Adrenal gland (tissue), 12 donors: Measurements from ENCODE around the gene OSBPL2. TPM values are rescaled to one million over a fixed set of nuclear protein-coding genes. Genes with fewer than 3 reads are reported as not detected.

Source experiments
- DNase-seq, 7 donors: peaks; one replicate each; pipeline ENCODE4 v3.0.0-alpha.2; 2019 to 2020
- H3K27ac ChIP-seq, 5 donors: fragments of 200-600 bp; sonication (generic) in 4 of 5; 1 replicate in 3 of 5; 2 replicates in 2 of 5; pipeline versions ENCODE4 v1.5.1 to v1.8.0; 2016 to 2020; ENCODE audit warnings: mild to moderate bottlenecking in 1 of 5
- H3K27me3 ChIP-seq: fragments of 200-600 bp; 2 replicates; pipeline ENCODE4 v1.8.0; 2021
- H3K36me3 ChIP-seq, 2 donors: fragments of 200-600 bp; replicated peaks in 1 of 2; 1 replicate in 1 of 2; 2 replicates in 1 of 2; pipeline versions ENCODE4 v1.5.1 to v1.8.0; 2018 to 2022
- H3K4me1 ChIP-seq, 2 donors: fragments of 200-600 bp; replicated peaks in 1 of 2; 1 replicate in 1 of 2; 2 replicates in 1 of 2; pipeline versions ENCODE4 v1.5.1 to v1.8.0; 2018 to 2021
- H3K4me3 ChIP-seq, 4 donors: fragments of 200-600 bp; sonication (generic) in 3 of 4; one replicate each; pipeline ENCODE4 v1.5.1; 2016 to 2018
- H3K9me3 ChIP-seq, 3 donors: fragments of 200-600 bp; sonication (generic) in 1 of 3; replicated peaks in 1 of 3; 1 replicate in 2 of 3; 2 replicates in 1 of 3; pipeline versions ENCODE4 v1.5.1 to v1.8.0; 2016 to 2021
- CTCF ChIP-seq, 6 experiments: fragments of 450-650 bp in 4 of 6; fragments of 200-600 bp in 2 of 6; sonication (generic) in 1 of 6; IDR thresholded peaks; 1 replicate in 5 of 6; 2 replicates in 1 of 6; pipeline versions ENCODE4 v1.5.1 to v1.8.0; 2016 to 2021; ENCODE audit warnings: antibody characterized with exemption in 6 of 6, mild to moderate bottlenecking in 2 of 6, moderate library complexity in 1 of 6
- POLR2A ChIP-seq, 2 donors: fragments of 450-650 bp; IDR thresholded peaks; one replicate each; pipeline ENCODE4 v1.6.1; 2017; ENCODE audit warnings: antibody characterized with exemption in 2 of 2, mild to moderate bottlenecking in 2 of 2, moderate library complexity in 1 of 2
- WGBS, 4 donors: extraction: QIAGEN DNeasy Blood & Tissue Kit in 2 of 4; methylation state at CpG; one replicate each; pipeline versions ENCODE4 v1.1.5 to v1.1.7; 2013 to 2017; 5-methylcytosine and 5-hydroxymethylcytosine counted together
- intact Hi-C, 2 donors: fragments of 100-400 bp; cut with DNase I; formaldehyde crosslinking; loops; one replicate each; pipeline versions ENCODE4 v1.14.1 to v1.15.0; 2022 to 2023
- polyA plus RNA-seq, 3 donors: library from polyadenylated mRNA; stranded (reverse); fragments of 200-250 nt in 2 of 3; fragments of 350-450 nt in 1 of 3; fragmentation: Illumina TruSeq in 1 of 3; extraction: RNeasy Lipid Tissue Mini Kit (QIAGEN cat#74804) in 1 of 3; gene quantifications; one replicate each; pipeline ENCODE4 v1.2.3, GENCODE V29; 2013 to 2014
- total RNA-seq, 9 donors: library from RNA; depleted of rRNA in 4 of 9; stranded (reverse); fragments of >200 nt in 4 of 9; fragments of 120-200 nt in 1 of 9; fragmentation: NEBNext Ultra II Directional in 1 of 9; extraction: Animal tissue kit (Norgen Biotek cat#: 25700) in 1 of 9; gene quantifications; one replicate each; pipeline versions ENCODE4 v1.1.0 to v1.2.4, GENCODE V29; 2013 to 2023
- donor health status: healthy with polysubstance abuse.
- donor health status: Bipolar disorder and iron deficiency.
- donor health status: DM: yes; HTN: yes; CAD: no.
- donor health status: DM: no; HTN: no; CAD: no.
- donor health status: DM: no; HTN: no; CAD: no.
- donor health status: DM: yes; HTN: yes; CAD: no.

The OSBPL2 gene
- total and polyA plus RNA-seq, 12 donors: 13.8 to 96.7 (median 37.4) TPM

- intact Hi-C loops: no loop called here
- Histone ChIP-seq H3K36me3 (no peaks in the 10 kb centered on the region), H3K4me1 (peaks cover 10 to 13% of the 10 kb centered on the region in 2 donors), H3K27ac (no peak overlapping the region), H3K27me3 (peaks cover 29% of the 10 kb centered on the region), H3K9me3 (no peaks in the 10 kb centered on the region), H3K4me3 (peak overlapping the region in 1 of 4 donors; percentile 45)
- TF ChIP-seq POLR2A (IDR thresholded peaks at IDR 0.05): no peak
- TF ChIP-seq CTCF (IDR thresholded peaks at IDR 0.05): no peak
- no peak for DNase-seq
- 0 to 2% (median 1%) methylated on average over 4 to 84 of the region's 84 CpGs for WGBS, 4 donors
Observed at GRCh38 chr20:62219101-62219991, 19.0 kb upstream of the OSBPL2 start.

- Histone ChIP-seq H3K27ac (no peak within 1 kb of the TSS), H3K4me1 (peaks cover 10 to 13% of the 10 kb centered on the region in 2 donors), H3K36me3 (no peaks in the 10 kb centered on the region), H3K4me3 (peak within 1 kb of the TSS in 1 of 4 donors; percentile 45), H3K27me3 (peaks cover 29% of the 10 kb centered on the region), H3K9me3 (no peaks in the 10 kb centered on the region)
- no peak for TF ChIP-seq CTCF (IDR thresholded peaks at IDR 0.05)
- no peak for TF ChIP-seq POLR2A (IDR thresholded peaks at IDR 0.05)
- 1% methylated on average over 71 to 84 of the region's 84 CpGs; no CpG with 5 or more reads in 2 of the 4 donors for WGBS, 4 donors
- intact Hi-C loops: no loop called here
- DNase-seq: peak in 4 of 7 donors; percentile 29 to 68 (median 46)
Observed at GRCh38 chr20:62219992-62220665, 18.2 kb upstream of the OSBPL2 start, which contains the start of gene HRH3. Gene HRH3, minus strand, starts transcription at chr20:62220278. Its CDS starts 308 bp downstream, at chr20:62219970.

GRCh38 chr20:62220666-62221568, 17.4 kb upstream of the OSBPL2 start:
- no peak for DNase-seq
- TF ChIP-seq POLR2A (IDR thresholded peaks at IDR 0.05): no peak
- no peak for TF ChIP-seq CTCF (IDR thresholded peaks at IDR 0.05)
- no peaks in the 10 kb centered on the region for H3K36me3 ChIP-seq
- no peak overlapping the region for H3K27ac ChIP-seq
- H3K4me1 ChIP-seq: peaks cover 10 to 13% of the 10 kb centered on the region in 2 donors
- H3K27me3 ChIP-seq: peaks cover 24% of the 10 kb centered on the region
- 2 to 12% (median 5%) methylated on average over 9 to 46 of the region's 46 CpGs for WGBS, 4 donors
- H3K4me3 ChIP-seq: peak overlapping the region in 1 of 4 donors; percentile 36
- intact Hi-C loops: no loop called here
- H3K9me3 ChIP-seq: no peaks in the 10 kb centered on the region
